HepG2 (cell line): ENCODE results near the gene TMEM19. TPM values are rescaled to one million over a fixed set of nuclear protein-coding genes. Genes with fewer than 3 reads are reported as not detected.

Experiments used
- ATAC-seq: fragments of 200-7000 bp; cut with Tn5 transposase; 3 replicates; pipeline ENCODE4 v1.9.1; 2020; ENCODE audit warnings: mild to moderate bottlenecking, moderate library complexity
- BruUV-seq: library from RNA; stranded (reverse); fragments of 400-500 nt; replicated peaks from 2 replicates; lab custom pipeline; 2021; lab: Mats Ljungman, UMichigan
- CTCF ChIA-PET: fragments of 300-600 bp; formaldehyde crosslinking; extraction: SDS; loops from one replicate; lab custom pipeline; 2021; ENCODE audit warnings: low total read pairs, inconsistent platforms, low intra/inter-chr PET ratio; lab: Yijun Ruan, JAX
- POLR2A ChIA-PET: fragments of 350-600 bp; sonication (Branson Sonifier 250); formaldehyde crosslinking; loops from one replicate; lab custom pipeline; 2020; ENCODE audit warnings: antibody characterized with exemption, inconsistent platforms; lab: Yijun Ruan, JAX
- DNase-seq: peaks from one replicate; pipeline ENCODE4 v3.0.0-alpha.2; 2015; ENCODE audit warnings: low spot score
- FAIRE-seq: peaks from 3 replicates; lab custom pipeline; 2011; peaks lifted over from hg19 to GRCh38; lab: Jason Lieb, UNC
- H2AFZ ChIP-seq: one replicate; pipeline ENCODE4 v1.6.1; 2011; ENCODE audit warnings: low read length, inconsistent platforms
- H3K27ac ChIP-seq: fragments of 300-600 bp; 3 replicates; pipeline ENCODE4 v1.8.0; 2011; ENCODE audit warnings: mixed run types, mild to moderate bottlenecking, mixed read lengths, low read length, inconsistent platforms; ENCODE audit not compliant: insufficient read depth; ENCODE audit errors: extremely low read length
- H3K27me3 ChIP-seq, 2 experiments: fragments of 200-600 bp in 1 of 2; 2 replicates in 1 of 2; 3 replicates in 1 of 2; pipeline versions ENCODE4 v1.6.0 to v1.8.0; 2011; ENCODE audit warnings: low read length in 2 of 2, mild to moderate bottlenecking in 2 of 2, moderate library complexity in 2 of 2, inconsistent platforms in 1 of 2; ENCODE audit not compliant: insufficient read depth in 2 of 2, control insufficient read depth in 1 of 2
- H3K36me3 ChIP-seq, 2 experiments: fragments of 200-600 bp in 1 of 2; replicated peaks in 1 of 2; 2 replicates in 1 of 2; 3 replicates in 1 of 2; pipeline versions ENCODE4 v1.5.1 to v1.8.0; 2011; ENCODE audit warnings: low read length in 2 of 2, inconsistent platforms in 1 of 2; ENCODE audit not compliant: insufficient read depth in 2 of 2, control insufficient read depth in 1 of 2
- H3K4me1 ChIP-seq: 2 replicates; pipeline ENCODE4 v1.5.1; 2012; ENCODE audit warnings: low read length, inconsistent platforms; ENCODE audit not compliant: insufficient read depth
- H3K4me2 ChIP-seq: 2 replicates; pipeline ENCODE4 v1.6.0; 2011; ENCODE audit warnings: low read depth, low read length, inconsistent platforms
- H3K4me3 ChIP-seq, 3 experiments: fragments of 200-600 bp in 1 of 3; sonication (generic), shearing (Covaris generic) in 1 of 3; replicated peaks in 1 of 3; 2 replicates each; pipeline ENCODE4 v1.5.1; 2011 to 2016; ENCODE audit warnings: low read length in 3 of 3, inconsistent platforms in 2 of 3, low read depth in 2 of 3, mild to moderate bottlenecking in 2 of 3, control low read depth in 1 of 3, mixed read lengths in 1 of 3; ENCODE audit not compliant: insufficient read depth in 1 of 3
- H3K79me2 ChIP-seq: one replicate; pipeline ENCODE4 v1.6.1; 2011; ENCODE audit warnings: low read length, inconsistent platforms; ENCODE audit not compliant: insufficient read depth
- H3K9ac ChIP-seq: 2 replicates; pipeline ENCODE4 v1.6.0; 2011; ENCODE audit warnings: mild to moderate bottlenecking, low read depth, low read length, inconsistent platforms; ENCODE audit not compliant: insufficient read depth
- H3K9me3 ChIP-seq: 2 replicates; pipeline ENCODE4 v1.5.1; 2012; ENCODE audit warnings: mild to moderate bottlenecking, low read length
- H4K20me1 ChIP-seq: 2 replicates; pipeline ENCODE4 v1.6.0; 2011; ENCODE audit warnings: inconsistent platforms, mild to moderate bottlenecking, low read length, moderate library complexity; ENCODE audit not compliant: insufficient read depth
- ATF1 ChIP-seq: IDR thresholded peaks from 2 replicates; pipeline ENCODE4 v1.6.1; 2016; ENCODE audit warnings: mild to moderate bottlenecking, control low read depth
- ETV5 ChIP-seq: IDR thresholded peaks from 2 replicates; pipeline ENCODE4 v1.6.1; 2018; ENCODE audit warnings: missing biosample characterization, missing genetic modification reagents, inconsistent platforms, borderline replicate concordance
- FOXK1 ChIP-seq: sonication (generic); formaldehyde crosslinking; IDR thresholded peaks from 2 replicates; pipeline ENCODE4 v1.4.0; 2020; ENCODE audit warnings: low read depth, missing genetic modification reagents, borderline replicate concordance
- JUN ChIP-seq: sonication (generic); formaldehyde crosslinking; IDR thresholded peaks from 2 replicates; pipeline ENCODE4 v1.4.0; 2020; ENCODE audit warnings: mild to moderate bottlenecking, missing genetic modification reagents
- PITX1 ChIP-seq: sonication (generic); formaldehyde crosslinking; IDR thresholded peaks from 2 replicates; pipeline ENCODE4 v1.5.1; 2020; ENCODE audit warnings: mild to moderate bottlenecking, missing genetic modification reagents
- RFX3 ChIP-seq: IDR thresholded peaks from 2 replicates; pipeline ENCODE4 v1.6.1; 2016; ENCODE audit warnings: missing biosample characterization, missing genetic modification reagents
- RFX5 ChIP-seq: IDR thresholded peaks from 2 replicates; pipeline ENCODE4 v1.6.1; 2011; ENCODE audit warnings: low read depth, low read length, improper control_type of control experiment
- SAFB2 ChIP-seq: sonication (generic); formaldehyde crosslinking; IDR thresholded peaks from 2 replicates; pipeline ENCODE4 v1.5.1; 2020; ENCODE audit warnings: missing genetic modification reagents, low read depth, mild to moderate bottlenecking, borderline replicate concordance
- SOX13 ChIP-seq, 3 experiments: fragments of 450-650 bp in 1 of 3; sonication (generic) in 1 of 3; formaldehyde crosslinking in 1 of 3; IDR thresholded peaks in 2 of 3; conservative IDR thresholded peaks in 1 of 3; 2 replicates each; pipeline versions ENCODE4 v1.5.0 to v1.6.1; 2016 to 2020; ENCODE audit warnings: antibody characterized with exemption in 1 of 3, mild to moderate bottlenecking in 1 of 3, missing compliant biosample characterization in 1 of 3, missing genetic modification reagents in 1 of 3, moderate library complexity in 1 of 3
- SOX6 ChIP-seq, 2 experiments: fragments of 450-650 bp in 1 of 2; sonication (generic) in 1 of 2; formaldehyde crosslinking in 1 of 2; IDR thresholded peaks; 2 replicates each; pipeline versions ENCODE4 v1.4.0 to v1.6.1; 2017 to 2020; ENCODE audit warnings: antibody characterized with exemption in 1 of 2, mild to moderate bottlenecking in 1 of 2, missing genetic modification reagents in 1 of 2
- SPEN ChIP-seq: sonication (generic); formaldehyde crosslinking; IDR thresholded peaks from 2 replicates; pipeline ENCODE4 v1.5.1; 2020; ENCODE audit warnings: low read depth, mild to moderate bottlenecking, missing genetic modification reagents
- ZNF331 ChIP-seq: sonication (generic); formaldehyde crosslinking; IDR thresholded peaks from 2 replicates; pipeline ENCODE4 v1.4.0; 2020; ENCODE audit warnings: missing genetic modification reagents
- ZNF496 ChIP-seq: sonication (generic); formaldehyde crosslinking; IDR thresholded peaks from 2 replicates; pipeline ENCODE4 v1.8.1; 2023; ENCODE audit warnings: mild to moderate bottlenecking, moderate library complexity, missing genetic modification reagents; ENCODE audit not compliant: insufficient replicate concordance
- WGBS: methylation state at CpG from one replicate; pipeline ENCODE4 v1.1.6; 2017; ENCODE audit warnings: low lambda C conversion rate; 5-methylcytosine and 5-hydroxymethylcytosine counted together
- in situ Hi-C: cut with HindIII; loops from 2 replicates; pipeline ENCODE4 v1.10.0; 2017; ENCODE audit warnings: low pct_unique_long_range_greater_than_20kb; ENCODE audit not compliant: extremely low pct_ligation_motif_present
- intact Hi-C: fragments of 100-400 bp; cut with micrococcal nuclease; formaldehyde crosslinking; loops from one replicate; pipeline ENCODE4 v1.10.0; 2022; ENCODE audit not compliant: unreplicated experiment
- polyA plus RNA-seq, 8 experiments: library from polyadenylated mRNA; depleted of rRNA in 3 of 8; stranded (reverse) in 7 of 8; unstranded in 1 of 8; fragments of >200 nt; fragmentation: Illumina TruSeq in 4 of 8; extraction: Trizol in 4 of 8; gene quantifications; 2 replicates each; pipeline versions ENCODE4 v1.2.1 to v1.2.3, GENCODE V29; 2011 to 2016; ENCODE audit warnings: low read depth in 4 of 8, missing spikeins in 1 of 8, mixed read lengths in 1 of 8; ENCODE audit not compliant: insufficient read depth in 1 of 8
- total RNA-seq, 5 experiments: library from RNA; depleted of rRNA; stranded (reverse); fragments of >200 nt; fragmentation: Illumina TruSeq; extraction: Trizol; gene quantifications; 2 replicates each; pipeline ENCODE4 v1.2.3, GENCODE V29; 2016; ENCODE audit warnings: low read depth in 1 of 5
- TF ChIP-seq, protein P1 (sequence below): sonication (generic); formaldehyde crosslinking; IDR thresholded peaks from 2 replicates; pipeline ENCODE4 v1.4.0; 2020; ENCODE audit warnings: mild to moderate bottlenecking, missing genetic modification reagents

TMEM19 gene
- total and polyA plus RNA-seq, 2 of the 13 experiments (the other 11 are each of a cell fraction or from before 2014, with no cell fraction given), result 16.9 to 22.5 TPM

DNA sequence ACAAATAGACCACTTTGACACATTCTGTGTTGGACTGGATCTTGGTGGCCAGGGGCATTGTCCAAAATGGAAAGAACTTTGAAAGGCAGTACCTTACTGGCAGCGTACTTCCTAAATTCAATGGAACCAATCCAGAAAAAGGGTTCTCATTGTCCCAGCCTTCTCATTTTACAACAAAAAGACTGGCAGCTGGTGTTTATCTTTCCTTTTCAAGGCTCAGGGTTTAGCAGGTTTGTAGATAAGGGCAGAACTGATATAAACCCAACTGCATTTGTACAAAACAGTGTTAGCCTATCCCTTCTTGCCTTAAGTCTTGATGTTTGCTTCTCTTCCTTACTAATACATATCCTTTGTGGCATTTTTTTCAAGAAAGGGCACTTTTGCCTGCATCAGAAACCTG is 14.1 kb upstream of the TMEM19 start:
- BruUV-seq, result no TSS peak
- TF ChIP-seq SPEN (CRISPR knock-in tag), result no peak
- no peak for TF ChIP-seq FOXK1 (CRISPR knock-in tag)
- TF ChIP-seq ETV5 (CRISPR knock-in tag), result no peak
- TF ChIP-seq SOX13 (IDR thresholded peaks at IDR 0.05), result no peak
- TF ChIP-seq SOX13 (CRISPR knock-in tag; conservative IDR thresholded peaks at IDR 0.05 in 1 of 2, IDR thresholded peaks at IDR 0.05 in 1 of 2), result peak in 1 of 2 experiments; percentile 61; a peak in 2 of 4 replicates
- TF ChIP-seq SAFB2 (CRISPR knock-in tag), result no peak
- no peak for TF ChIP-seq JUN
- no peak for TF ChIP-seq ATF1 (CRISPR knock-in tag)
- no peak for TF ChIP-seq ZNF496 (CRISPR knock-in tag)
- TF ChIP-seq RFX3 (CRISPR knock-in tag), result no peak
- no peak for TF ChIP-seq RFX5
- TF ChIP-seq SOX6 (IDR thresholded peaks at IDR 0.05), result no peak
- peak; percentile 61 for TF ChIP-seq SOX6 (CRISPR knock-in tag; IDR thresholded peaks at IDR 0.05)
- TF ChIP-seq ZNF331 (CRISPR knock-in tag), result no peak
- TF ChIP-seq, protein P1, sequence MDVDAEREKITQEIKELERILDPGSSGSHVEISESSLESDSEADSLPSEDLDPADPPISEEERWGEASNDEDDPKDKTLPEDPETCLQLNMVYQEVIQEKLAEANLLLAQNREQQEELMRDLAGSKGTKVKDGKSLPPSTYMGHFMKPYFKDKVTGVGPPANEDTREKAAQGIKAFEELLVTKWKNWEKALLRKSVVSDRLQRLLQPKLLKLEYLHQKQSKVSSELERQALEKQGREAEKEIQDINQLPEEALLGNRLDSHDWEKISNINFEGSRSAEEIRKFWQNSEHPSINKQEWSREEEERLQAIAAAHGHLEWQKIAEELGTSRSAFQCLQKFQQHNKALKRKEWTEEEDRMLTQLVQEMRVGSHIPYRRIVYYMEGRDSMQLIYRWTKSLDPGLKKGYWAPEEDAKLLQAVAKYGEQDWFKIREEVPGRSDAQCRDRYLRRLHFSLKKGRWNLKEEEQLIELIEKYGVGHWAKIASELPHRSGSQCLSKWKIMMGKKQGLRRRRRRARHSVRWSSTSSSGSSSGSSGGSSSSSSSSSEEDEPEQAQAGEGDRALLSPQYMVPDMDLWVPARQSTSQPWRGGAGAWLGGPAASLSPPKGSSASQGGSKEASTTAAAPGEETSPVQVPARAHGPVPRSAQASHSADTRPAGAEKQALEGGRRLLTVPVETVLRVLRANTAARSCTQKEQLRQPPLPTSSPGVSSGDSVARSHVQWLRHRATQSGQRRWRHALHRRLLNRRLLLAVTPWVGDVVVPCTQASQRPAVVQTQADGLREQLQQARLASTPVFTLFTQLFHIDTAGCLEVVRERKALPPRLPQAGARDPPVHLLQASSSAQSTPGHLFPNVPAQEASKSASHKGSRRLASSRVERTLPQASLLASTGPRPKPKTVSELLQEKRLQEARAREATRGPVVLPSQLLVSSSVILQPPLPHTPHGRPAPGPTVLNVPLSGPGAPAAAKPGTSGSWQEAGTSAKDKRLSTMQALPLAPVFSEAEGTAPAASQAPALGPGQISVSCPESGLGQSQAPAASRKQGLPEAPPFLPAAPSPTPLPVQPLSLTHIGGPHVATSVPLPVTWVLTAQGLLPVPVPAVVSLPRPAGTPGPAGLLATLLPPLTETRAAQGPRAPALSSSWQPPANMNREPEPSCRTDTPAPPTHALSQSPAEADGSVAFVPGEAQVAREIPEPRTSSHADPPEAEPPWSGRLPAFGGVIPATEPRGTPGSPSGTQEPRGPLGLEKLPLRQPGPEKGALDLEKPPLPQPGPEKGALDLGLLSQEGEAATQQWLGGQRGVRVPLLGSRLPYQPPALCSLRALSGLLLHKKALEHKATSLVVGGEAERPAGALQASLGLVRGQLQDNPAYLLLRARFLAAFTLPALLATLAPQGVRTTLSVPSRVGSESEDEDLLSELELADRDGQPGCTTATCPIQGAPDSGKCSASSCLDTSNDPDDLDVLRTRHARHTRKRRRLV (CRISPR knock-in tag), result no peak
- no peak for TF ChIP-seq PITX1 (CRISPR knock-in tag)
- TF ChIP-seq, all 625 proteins: peak for 2
- H3K27ac ChIP-seq, result no peak overlapping the region
- WGBS, result 88% methylated on average over 1 of the region's 1 CpG
- H3K27me3 ChIP-seq, result no peaks in the 10 kb centered on the region
- no peaks in the 10 kb centered on the region for H4K20me1 ChIP-seq
- ATAC-seq (no peak; the same call in 2 of the 3 replicates), DNase-seq (no peak), FAIRE-seq (no peak)
- no peaks in the 10 kb centered on the region for H3K9me3 ChIP-seq
- H3K4me2 ChIP-seq, result peak overlapping the region; percentile 31; the same call in 1 of the 2 replicates
- in situ Hi-C loops, result no loop called here
- CTCF ChIA-PET, result no interaction called here
- H3K36me3 ChIP-seq, result no peaks in the 10 kb centered on the region
- H3K9ac ChIP-seq, result no peak overlapping the region
- H3K79me2 ChIP-seq, result peaks cover 2% of the 10 kb centered on the region
- POLR2A ChIA-PET, result interaction anchor here (1.2 kb wide), 1 partner anchor 12 kb away, joined by 3 read pairs; no protein-coding TSS in a partner anchor
- intact Hi-C loops, result no loop called here
- no peak overlapping the region for H3K4me3 ChIP-seq
- H3K4me1 ChIP-seq, result peaks cover 19% of the 10 kb centered on the region
- no peak overlapping the region for H2AFZ ChIP-seq
